ENCODE results near the gene CCL7.
"Not testable (repeated sequence)": the region's sequence is repeated elsewhere in the genome, so short reads cannot be mapped to it uniquely, and the experiment has no call there.

CCL7 gene

DNA sequence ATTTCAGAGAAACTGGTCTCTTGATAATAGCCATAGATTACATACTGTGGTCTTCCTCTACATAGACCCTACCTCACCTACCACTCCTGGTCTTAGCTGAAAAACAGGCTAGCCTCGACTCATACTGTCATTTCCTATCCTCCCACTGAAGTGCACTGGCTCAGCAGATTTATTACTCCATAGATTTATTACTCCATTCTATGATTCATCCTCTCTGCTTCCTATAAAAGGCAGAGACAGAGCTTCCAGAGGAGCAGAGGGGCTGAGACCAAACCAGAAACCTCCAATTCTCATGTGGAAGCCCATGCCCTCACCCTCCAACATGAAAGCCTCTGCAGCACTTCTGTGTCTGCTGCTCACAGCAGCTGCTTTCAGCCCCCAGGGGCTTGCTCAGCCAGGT, at the start of gene CCL7:
TSS of gene CCL7 (plus strand) at position 253 of the 400 bp plus-strand sequence. CDS start at position 323, 70 bp downstream.
- in situ Hi-C loops (cut with HindIII; ENCODE audit: low sequenced_read_pairs) = no loop called here

DNA sequence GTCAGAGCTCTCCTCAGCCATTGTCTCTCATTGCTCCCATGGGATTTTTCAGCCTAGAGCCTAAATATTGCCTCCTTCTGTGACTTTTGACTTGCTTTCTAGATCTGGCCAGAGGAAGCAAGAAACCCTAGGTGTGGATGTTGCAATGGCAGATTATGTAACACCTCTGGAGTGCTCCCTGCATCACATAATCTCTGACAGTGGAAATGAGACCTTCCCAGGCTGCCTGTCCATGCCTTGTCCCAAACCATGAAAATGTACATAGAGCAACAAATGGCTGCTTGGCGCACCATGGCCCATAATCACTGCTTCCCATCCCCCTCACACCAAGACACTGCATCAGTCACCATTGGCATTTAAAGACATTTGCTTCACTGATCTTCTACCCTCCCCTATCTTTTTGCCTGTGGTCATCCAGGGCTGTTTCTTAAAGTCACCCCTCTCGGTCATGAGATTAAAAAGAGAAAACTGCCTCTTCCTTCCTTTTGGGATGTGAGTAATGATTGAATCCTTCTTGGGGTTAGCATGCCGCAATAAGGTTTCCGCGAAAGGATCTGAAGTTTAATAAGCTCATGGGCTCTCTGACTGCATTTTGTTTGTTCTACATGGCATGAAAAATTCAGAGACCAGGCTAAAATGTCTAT, 49.1 kb upstream of the CCL7 start:
- in situ Hi-C loops (cut with HindIII; ENCODE audit: low sequenced_read_pairs) = no loop called here

DNA sequence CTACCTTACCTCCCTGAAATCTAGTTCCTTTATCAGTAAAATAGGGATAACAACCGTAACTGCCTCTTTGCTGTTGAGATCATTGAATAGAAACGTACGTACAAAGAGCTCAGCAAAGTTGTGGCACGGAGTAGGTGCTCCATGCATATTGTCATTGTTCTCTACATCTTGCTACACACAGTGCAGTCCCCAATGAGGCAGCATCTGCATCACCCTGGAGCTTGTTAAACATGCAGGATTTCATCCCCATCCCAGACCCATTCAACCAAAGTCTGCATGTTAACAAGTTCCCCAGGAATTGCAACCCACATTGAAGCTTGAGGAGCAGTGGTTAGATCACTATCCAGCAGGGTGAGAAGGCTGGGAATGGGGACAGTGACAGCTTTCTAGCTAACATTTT, 48.6 kb upstream of the CCL7 start:
- in situ Hi-C loops (cut with HindIII; ENCODE audit: low sequenced_read_pairs) = no loop called here

DNA sequence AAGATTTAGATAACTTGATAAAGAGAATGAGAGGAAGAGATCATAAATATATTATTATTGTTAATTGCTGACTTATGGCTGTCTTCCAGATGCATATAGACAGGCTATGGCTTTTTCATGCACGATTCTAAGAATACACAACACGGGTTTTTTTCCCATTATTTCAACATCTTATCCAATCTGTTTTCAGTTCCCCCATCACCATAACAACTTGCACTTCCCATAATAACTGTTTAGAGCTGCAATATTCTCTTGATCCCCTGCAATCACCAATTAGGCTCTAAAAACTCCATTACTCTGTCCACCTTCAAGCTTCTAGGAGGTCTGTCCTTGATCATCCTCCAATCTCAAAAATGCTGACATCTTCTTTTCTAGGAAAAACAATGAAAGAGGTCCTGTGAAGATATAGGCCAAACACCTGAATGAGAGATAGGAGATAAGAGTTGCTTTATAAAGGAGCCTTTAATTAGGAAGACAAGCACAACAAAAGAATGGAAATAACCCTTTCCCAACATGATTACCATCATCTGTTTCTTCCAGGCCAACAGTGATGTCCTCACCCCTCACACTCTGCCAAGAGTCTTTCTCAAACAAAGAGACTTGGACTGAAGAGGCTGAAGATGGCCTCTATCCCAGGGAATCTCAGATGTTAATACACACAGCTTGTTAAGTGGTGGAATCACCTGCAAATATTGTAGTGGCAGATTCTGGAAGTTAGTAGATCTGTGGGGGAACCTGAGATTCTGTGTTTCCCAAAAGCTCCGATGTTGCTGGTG, 47.1 kb upstream of the CCL7 start:
- in situ Hi-C loops (cut with HindIII; ENCODE audit: low sequenced_read_pairs) = no loop called here

DNA sequence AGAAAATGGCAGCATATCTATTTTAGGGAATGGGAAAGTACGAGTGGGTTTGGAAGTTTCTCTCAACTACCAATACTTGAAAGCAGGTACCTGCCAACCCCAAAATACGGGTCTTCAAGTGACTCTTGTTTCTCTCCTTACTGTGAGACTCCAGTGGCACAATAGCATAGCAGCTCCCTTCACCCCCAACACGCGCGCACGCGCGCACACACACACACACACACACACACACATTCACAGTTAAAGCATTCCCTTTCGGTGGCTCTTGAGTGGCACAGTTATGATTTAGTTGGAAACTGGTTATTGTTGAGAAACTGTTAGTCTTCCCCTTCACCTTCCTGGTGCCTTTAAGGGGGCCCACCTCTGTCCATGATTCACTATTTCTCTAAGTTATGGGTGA, 45.0 kb upstream of the CCL7 start:
- in situ Hi-C loops (cut with HindIII; ENCODE audit: low sequenced_read_pairs) = no loop called here

DNA sequence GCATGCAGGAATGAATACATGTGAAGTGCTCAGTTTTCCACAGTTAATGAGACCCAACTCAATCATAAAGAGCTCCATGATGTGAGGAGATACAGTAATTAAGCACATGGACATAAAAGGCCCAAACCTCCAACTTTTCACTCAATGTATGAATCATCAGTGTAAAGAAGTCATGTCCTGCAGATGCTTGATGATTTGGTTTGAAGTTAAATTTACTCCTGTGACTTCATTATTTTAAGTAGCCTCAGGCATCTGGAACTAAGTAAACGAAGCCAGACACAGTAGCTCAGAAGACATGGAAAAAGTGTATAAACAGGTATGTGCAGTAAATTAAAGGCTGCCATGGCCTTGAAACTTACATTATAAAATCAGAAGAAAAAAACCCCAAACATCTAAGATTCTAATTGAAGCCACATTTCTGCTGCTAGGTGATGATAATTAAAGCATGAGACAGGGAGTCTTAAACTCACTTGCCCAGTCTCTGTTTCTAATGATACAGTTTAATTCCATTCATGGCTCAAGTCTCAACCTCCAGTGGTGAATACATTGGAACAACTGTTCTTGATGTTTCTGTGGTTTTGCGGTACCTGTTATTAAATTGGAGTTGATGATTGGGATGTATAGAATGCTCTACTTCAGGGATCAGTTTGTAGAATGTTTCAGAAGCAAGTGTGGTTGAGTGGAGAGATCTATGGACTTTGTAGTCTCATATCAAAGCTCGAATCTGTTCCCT, 43.8 kb upstream of the CCL7 start:
- in situ Hi-C loops (cut with HindIII; ENCODE audit: low sequenced_read_pairs) = no loop called here

DNA sequence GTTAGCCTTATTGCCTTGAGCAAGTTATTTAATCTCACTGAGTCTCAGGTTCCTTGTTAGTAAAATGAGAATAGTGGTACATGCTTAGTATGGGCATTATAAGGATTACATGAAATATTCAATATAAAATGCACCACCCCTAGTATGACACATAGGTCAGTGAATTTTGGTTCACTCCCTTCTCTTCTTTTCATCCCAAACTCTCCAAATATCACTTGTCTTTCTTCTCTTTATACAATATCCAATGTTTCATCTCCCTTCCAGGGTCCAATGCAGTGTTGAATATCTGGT, 43.3 kb upstream of the CCL7 start:
- in situ Hi-C loops (cut with HindIII; ENCODE audit: low sequenced_read_pairs) = no loop called here

DNA sequence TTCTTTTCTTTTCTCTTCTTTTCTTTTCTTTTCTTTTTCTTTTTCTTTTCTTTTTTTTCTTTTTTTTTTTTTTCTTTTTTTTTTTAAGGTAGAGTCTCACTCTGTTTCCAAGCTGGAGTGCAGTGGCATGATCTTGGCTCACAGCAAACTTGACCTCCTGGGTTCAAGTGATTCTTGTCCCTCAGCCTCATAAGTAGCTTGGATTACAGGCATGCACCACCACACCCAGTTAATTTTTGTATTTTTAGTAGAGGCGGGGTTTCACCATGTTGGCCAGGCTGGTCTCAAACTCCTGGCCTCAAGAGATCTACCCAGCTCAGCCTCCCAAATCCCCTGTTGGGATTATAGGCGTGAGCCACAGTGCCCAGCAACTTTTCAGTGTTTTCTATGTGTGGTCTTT, 42.7 kb upstream of the CCL7 start:
- in situ Hi-C loops (cut with HindIII; ENCODE audit: low sequenced_read_pairs) = not testable (repeated sequence)

DNA sequence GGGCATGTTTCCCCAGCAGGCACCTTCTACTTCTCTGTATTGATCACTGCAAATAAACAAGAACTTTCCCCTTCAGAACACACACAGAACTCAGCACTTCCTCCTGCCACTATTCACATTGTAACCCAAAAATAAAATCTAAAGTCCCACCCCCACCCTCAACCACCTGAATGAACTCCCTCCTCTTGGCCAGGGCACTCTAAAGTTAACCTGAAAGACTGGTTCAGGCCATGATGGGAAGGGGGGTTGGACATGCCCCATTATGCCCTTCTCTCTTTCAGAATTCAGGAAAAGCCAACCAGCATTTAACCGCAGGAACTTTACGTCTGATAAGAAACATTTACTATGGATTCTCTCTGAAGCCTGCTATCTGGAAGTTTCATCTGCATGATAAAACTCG, 42.3 kb upstream of the CCL7 start:
- in situ Hi-C loops (cut with HindIII; ENCODE audit: low sequenced_read_pairs) = no loop called here

DNA sequence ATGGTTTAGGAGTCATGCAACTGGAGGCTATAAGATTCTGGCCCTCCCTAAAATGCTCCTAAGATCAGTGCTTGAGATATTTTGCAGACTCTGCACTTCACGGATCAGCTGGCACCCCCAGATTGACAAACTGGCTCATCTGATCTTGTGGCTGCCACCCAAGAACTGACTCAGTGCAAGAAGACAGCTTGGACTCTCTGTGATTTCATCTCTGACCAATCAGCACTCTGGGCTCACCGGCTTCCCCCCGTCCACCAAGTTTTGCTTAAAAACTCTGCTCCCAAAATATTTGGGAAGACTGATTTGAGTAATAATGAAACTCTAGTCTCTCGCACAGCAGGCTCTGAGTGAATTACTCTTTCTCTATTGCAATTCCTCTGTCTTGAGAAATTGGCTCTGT, 41.2 kb upstream of the CCL7 start:
- in situ Hi-C loops (cut with HindIII; ENCODE audit: low sequenced_read_pairs) = no loop called here

DNA sequence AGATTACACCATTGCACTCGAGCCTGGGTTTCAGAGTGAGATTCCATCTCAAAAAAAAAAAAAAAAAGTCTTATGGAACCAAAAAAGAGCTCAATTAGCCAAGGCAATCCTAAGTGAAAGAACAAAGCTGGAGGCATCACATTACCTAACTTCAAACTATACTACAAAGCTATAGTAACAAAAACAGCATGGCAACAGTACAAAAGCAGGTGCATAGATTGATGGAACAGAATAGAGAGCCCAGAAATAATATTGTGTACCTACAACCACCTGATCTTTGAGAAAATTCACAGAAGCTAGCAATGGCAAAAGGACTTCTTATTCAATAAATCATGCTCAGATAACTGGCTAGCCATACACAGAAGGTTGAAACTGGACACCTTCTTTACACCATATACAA, 39.7 kb upstream of the CCL7 start:
- in situ Hi-C loops (cut with HindIII; ENCODE audit: low sequenced_read_pairs) = no loop called here

DNA sequence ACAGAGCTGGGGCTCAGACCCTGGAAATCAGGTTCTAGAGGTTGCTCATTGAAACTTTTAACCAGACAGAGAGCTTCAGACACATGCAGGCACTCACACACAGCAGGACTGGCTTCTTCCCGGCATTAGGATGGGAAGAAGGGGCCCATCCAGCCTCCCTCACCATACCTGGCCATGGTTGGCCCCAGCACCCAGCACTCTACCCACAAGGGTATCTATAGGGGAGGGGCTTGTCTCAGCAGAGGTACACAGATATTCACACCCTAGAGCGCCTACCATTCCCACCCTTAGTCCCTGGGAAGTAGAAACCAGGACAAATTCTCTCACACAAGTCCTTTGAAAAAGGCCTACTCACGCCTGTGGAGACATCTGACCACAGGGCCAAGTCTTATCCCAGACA, 35.4 kb upstream of the CCL7 start:
- in situ Hi-C loops (cut with HindIII; ENCODE audit: low sequenced_read_pairs) = no loop called here

DNA sequence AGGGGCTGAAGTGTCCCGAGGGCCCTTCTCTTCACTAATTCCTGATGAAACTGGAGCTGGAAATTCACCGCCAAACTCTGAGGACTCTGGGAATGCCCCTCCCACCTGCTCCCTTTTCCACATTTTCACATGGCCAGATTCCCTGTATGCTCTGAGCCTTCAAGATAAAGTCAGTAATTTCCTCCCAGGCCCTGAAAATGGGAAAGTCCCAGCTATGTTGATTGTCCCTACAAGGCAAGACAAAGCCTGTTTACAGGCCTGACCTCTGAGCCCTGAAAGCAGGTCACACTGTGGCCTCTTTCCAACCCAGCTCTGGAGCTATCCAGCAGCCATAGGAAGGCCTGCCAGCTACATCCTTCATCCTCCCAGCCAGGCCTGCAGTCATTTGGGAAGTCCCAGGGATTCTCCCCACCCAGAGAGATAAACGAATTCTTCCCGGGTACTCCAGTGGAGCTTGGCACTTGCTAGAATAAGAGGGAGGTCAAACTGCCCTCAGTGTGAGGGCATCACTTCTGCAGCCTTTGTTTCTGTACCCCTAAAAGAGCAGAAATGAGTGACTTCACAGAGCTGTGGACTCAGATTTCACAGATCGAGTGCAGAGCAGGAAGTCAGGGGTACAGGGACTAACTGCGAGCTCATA, 34.5 kb upstream of the CCL7 start:
- in situ Hi-C loops (cut with HindIII; ENCODE audit: low sequenced_read_pairs) = no loop called here

DNA sequence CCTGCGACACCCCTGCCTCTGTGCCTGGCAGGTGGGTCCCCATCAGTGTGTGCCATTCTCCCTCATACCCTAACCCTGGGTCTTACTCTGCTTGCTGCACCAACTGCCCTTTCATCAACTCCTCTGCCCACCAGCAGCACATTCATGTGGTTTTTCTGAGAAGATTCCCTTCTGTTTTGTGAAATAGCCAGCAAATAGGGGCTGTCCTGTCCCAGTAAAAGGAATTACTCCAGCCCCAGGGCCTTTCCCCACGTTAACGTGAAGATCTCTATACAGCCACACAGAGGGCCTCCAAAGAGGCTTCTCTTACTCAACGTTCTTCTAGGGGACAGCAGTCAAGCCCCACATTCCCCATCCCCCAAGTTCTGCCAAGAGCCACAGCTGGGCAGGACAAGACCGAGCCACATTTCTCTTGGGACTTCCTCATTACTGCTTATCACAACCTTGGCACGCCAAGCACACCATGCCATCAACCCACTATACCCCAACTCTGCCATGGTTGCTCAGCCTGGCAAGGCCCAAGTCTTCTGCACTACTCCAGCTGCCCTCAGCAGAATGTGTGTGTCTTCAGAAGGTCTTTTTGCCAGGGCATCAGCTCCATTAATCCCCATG, 33.6 kb upstream of the CCL7 start:
- in situ Hi-C loops (cut with HindIII; ENCODE audit: low sequenced_read_pairs) = no loop called here

DNA sequence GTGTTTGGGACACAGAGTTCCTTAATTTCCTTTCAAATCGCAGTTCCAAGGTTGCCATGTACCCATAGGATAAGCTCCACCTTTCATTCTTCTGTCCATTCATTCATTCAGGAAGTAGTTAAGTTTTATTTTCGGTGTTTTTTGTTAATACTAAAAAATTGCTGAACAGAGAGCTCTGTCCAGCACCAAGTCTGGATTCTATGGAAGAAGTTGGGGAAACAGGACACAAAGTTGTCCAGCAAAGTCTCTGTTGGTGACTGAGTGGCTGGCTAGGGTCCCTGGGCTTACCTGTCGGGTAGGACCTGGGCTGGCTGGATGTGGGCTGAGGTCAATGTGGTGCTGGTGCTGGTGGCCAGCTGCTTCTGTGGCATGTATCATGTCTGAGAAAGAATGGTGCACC, 32.6 kb upstream of the CCL7 start:
- in situ Hi-C loops (cut with HindIII; ENCODE audit: low sequenced_read_pairs) = no loop called here

DNA sequence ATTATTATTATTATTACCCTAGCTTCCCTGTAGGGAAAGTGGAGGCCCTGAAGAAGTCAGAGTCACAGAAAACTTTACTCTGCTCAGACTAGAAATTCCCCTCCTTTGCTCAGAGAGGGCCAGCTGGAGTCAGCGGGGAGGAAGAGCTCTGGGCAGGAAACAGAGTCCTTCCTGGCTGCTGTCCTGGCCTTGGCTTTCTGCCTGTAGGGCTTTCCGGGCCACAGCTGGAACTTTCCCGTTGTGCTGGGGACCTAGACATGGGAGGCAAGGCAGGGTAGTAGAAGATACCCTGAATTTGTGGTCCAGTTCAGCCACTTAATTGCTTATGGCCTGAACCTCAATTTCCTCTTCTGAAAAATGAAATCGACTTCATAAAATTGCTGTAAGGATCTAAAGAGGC, 29.0 kb upstream of the CCL7 start:
- in situ Hi-C loops (cut with HindIII; ENCODE audit: low sequenced_read_pairs) = no loop called here

DNA sequence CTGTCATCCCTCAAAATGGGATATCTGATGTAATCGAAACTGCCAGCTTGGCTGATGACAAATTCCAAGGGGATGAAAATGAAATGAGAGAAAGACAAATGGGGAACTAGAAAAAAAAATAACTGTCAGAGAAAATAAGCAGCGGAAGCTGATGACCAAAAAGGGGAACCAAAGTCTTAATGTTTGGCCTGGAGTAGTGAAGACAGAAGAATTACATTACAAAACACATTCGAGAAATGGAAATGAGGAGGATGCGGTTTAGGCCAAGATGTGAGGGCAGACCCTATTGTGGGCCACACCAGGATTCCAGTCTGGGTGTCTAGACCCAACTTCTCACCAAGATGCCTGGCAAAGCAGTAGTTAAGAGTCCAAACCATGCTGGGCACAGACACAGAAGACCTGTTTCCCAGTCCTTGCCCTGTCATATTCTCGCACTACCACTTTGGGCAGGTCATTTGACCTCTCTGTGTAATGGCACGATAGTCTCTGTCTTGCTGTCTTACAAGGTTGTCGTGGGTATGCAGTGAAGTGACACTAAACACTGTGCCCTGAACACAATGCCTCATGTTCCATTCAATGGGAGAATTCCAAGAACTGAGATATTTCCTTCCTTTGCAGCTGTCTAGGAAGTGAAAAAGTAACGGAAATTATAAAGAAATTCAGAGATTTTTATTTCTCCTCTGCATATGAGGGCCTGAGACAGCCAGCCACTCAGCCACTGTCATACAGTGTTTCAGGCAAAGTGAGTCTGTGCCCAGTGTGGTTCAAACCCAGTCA, 27.2 kb upstream of the CCL7 start:
- in situ Hi-C loops (cut with HindIII; ENCODE audit: low sequenced_read_pairs) = no loop called here

DNA sequence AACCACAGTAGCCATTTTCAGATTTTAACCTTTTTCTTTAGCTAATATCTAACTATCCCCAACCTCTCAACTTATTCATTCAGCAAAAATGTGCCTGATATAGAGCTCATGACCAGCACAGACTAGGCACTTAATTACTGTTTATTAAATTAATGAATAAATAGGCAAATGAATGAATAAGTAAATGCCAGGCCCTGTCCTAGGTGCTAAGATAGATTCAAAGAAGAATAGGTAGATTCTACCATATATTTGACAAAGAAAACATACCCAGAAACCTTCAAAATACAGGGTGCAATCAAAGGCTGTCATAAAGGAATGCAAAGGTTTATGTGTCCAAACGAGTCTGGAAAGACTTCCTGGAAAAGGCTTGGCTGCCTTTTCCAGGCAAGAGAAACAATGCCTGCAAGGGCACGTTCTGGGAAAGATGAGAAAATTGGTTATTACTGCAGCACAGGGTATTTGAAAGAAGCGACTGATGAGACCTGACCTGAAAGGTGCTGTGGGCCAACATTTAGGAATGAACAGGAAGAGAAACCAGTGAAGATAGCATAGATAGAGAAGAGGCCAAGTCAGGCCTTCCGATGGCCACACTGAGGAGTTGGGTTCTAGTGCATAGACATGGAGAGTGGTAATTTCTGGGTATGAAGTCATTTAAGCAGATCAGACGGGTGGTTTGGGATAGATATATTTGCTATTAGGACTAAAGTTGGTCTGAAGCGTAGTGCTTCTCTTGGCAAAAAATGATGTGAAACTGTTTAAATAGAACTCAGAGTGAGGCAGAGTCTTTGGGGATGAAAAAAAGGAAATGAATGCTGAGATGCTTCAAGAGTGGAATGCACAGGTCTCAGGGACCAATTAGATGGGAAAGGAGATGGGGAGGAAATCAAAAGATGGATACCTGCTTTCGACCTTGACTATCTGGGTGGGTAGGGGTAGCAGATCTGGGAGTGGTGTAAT, 26.4 kb upstream of the CCL7 start:
- in situ Hi-C loops (cut with HindIII; ENCODE audit: low sequenced_read_pairs) = no loop called here

DNA sequence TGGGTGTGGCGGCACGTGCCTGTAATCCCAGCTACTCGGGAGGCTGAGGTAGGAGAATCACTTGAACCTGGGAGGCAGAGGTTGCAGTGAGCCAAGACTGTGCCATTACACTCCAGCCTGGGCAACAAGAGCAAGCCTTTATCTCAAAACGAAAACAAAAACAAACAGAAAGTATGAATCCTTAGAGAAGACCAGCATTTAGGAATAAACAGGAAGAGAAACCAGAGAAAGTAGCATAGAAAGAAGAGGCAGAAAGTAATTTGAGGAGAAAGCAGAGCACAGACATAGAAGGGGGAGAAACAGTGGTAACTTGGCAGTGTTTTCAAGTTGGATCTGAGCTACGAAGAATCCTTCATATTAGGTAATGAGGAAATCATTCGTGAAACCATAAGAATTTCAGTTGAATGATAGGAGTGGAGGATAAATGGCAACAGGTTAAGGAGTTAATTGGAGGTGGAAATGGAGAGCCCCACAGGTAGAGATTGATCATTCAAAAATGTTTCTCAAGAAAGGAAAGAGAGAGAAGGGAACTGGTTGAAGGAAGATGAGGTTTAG, 24.6 kb upstream of the CCL7 start:
- in situ Hi-C loops (cut with HindIII; ENCODE audit: low sequenced_read_pairs) = no loop called here
